IgD-negative memory B cell (primary cell): ENCODE results near the gene CTAGE4. TPM values are rescaled to one million over a fixed set of nuclear protein-coding genes. Genes with fewer than 3 reads are reported as not detected.

Experiments used
- polyA plus RNA-seq: library from polyadenylated mRNA; unstranded; fragments of 300-500 nt; fragmentation: Illumina TruSeq; gene quantifications from one replicate; pipeline ENCODE4 v1.2.3, GENCODE V29; 2021

CTAGE4 gene
- polyA plus RNA-seq, 1 donor from 2014 or later = not detected

Other genes with a start within 250 kb of the CTAGE4 start
- gene OR2F2, start 248.2 kb upstream of the CTAGE4 start, polyA plus RNA-seq = not detected
- gene OR2F1, start 228.6 kb upstream of the CTAGE4 start, polyA plus RNA-seq = not detected
- not detected for gene OR6B1, start 183.1 kb upstream of the CTAGE4 start, polyA plus RNA-seq
- gene OR2A5, start 134.5 kb upstream of the CTAGE4 start, polyA plus RNA-seq = not detected
- gene OR2A25, start 113.7 kb upstream of the CTAGE4 start, polyA plus RNA-seq = not detected
- gene OR2A12, start 97.2 kb upstream of the CTAGE4 start, polyA plus RNA-seq = not detected
- not detected for gene OR2A2, start 73.9 kb upstream of the CTAGE4 start, polyA plus RNA-seq
- not detected for gene OR2A14, start 60.3 kb upstream of the CTAGE4 start, polyA plus RNA-seq
- gene ARHGEF35, start 12.4 kb downstream of the CTAGE4 start, polyA plus RNA-seq = 0.86 TPM
- gene OR2A42, start 56.1 kb downstream of the CTAGE4 start, polyA plus RNA-seq = not detected
- gene OR2A7, start 81.3 kb downstream of the CTAGE4 start, polyA plus RNA-seq = 1.1 TPM
- 0.33 TPM for gene CTAGE8, start 85.8 kb downstream of the CTAGE4 start, polyA plus RNA-seq
- not detected for gene OR2A1, start 129.0 kb downstream of the CTAGE4 start, polyA plus RNA-seq
- gene ARHGEF5, start 171.9 kb downstream of the CTAGE4 start, polyA plus RNA-seq = 1.4 TPM
- not detected for gene NOBOX, start 220.2 kb downstream of the CTAGE4 start, polyA plus RNA-seq